DOHH2 (cell line): Measurements from ENCODE around the gene ADAM8.

Source experiments
- H3F3A ChIP-seq: fragments of 200-600 bp; sonication (generic), shearing (Covaris generic); 2 replicates; pipeline ENCODE4 v1.6.0; 2016; ENCODE audit warnings: antibody characterized with exemption, mild to moderate bottlenecking; ENCODE audit not compliant: control insufficient read depth, insufficient read depth
- H3K27ac ChIP-seq: fragments of 200-600 bp; sonication (generic); 2 replicates; pipeline ENCODE4 v1.5.1; 2014; ENCODE audit warnings: low read depth, mild to moderate bottlenecking, low read length, moderate library complexity
- H3K27me3 ChIP-seq: fragments of 200-600 bp; sonication (generic); 2 replicates; pipeline ENCODE4 v1.6.1; 2014; ENCODE audit warnings: mild to moderate bottlenecking, low read length, mixed read lengths; ENCODE audit not compliant: control insufficient read depth
- H3K36me3 ChIP-seq: fragments of 200-600 bp; sonication (generic); 2 replicates; pipeline ENCODE4 v1.6.1; 2014; ENCODE audit warnings: mild to moderate bottlenecking, low read length, moderate library complexity, mixed read lengths; ENCODE audit not compliant: control insufficient read depth
- H3K4me1 ChIP-seq: fragments of 200-600 bp; sonication (generic); 2 replicates; pipeline ENCODE4 v1.6.1; 2014; ENCODE audit warnings: mild to moderate bottlenecking, low read length, mixed read lengths; ENCODE audit not compliant: control insufficient read depth
- H3K4me2 ChIP-seq: fragments of 200-600 bp; sonication (generic); 2 replicates; pipeline ENCODE4 v1.6.0; 2014; ENCODE audit warnings: mild to moderate bottlenecking, low read length, moderate library complexity
- H3K4me3 ChIP-seq: fragments of 200-600 bp; sonication (generic); 2 replicates; pipeline ENCODE4 v1.5.1; 2014; ENCODE audit warnings: mild to moderate bottlenecking, low read length, mixed read lengths
- H3K79me2 ChIP-seq: fragments of 200-600 bp; sonication (generic); 2 replicates; pipeline ENCODE4 v1.6.1; 2014; ENCODE audit warnings: mild to moderate bottlenecking, low read length, mixed read lengths; ENCODE audit not compliant: control insufficient read depth
- H3K9me2 ChIP-seq: fragments of 200-600 bp; sonication (generic); replicated peaks from 2 replicates; pipeline ENCODE4 v1.6.1; 2014; ENCODE audit warnings: mild to moderate bottlenecking, low read length, mixed read lengths; ENCODE audit not compliant: control insufficient read depth
- H3K9me3 ChIP-seq: fragments of 200-600 bp; sonication (generic); 2 replicates; pipeline ENCODE4 v1.6.1; 2014; ENCODE audit warnings: antibody characterized with exemption, low read length, mixed read lengths; ENCODE audit not compliant: control insufficient read depth, insufficient read depth
- H4K20me1 ChIP-seq: fragments of 200-600 bp; sonication (generic); 2 replicates; pipeline ENCODE4 v1.6.0; 2014; ENCODE audit warnings: low read depth, mild to moderate bottlenecking, antibody characterized with exemption, low read length, moderate library complexity; ENCODE audit not compliant: control insufficient read depth, insufficient read depth
- EZH2phosphoT487 ChIP-seq: fragments of 200-600 bp; sonication (generic); IDR thresholded peaks from 2 replicates; pipeline ENCODE4 v1.6.1; 2017; ENCODE audit warnings: borderline replicate concordance, mild to moderate bottlenecking, antibody characterized with exemption, low read length, moderate library complexity, mixed read lengths
- TF ChIP-seq, protein P1 (sequence below): fragments of 200-600 bp; sonication (generic); IDR thresholded peaks from one replicate; pipeline ENCODE4 v1.5.1; 2014; ENCODE audit warnings: antibody characterized with exemption, mild to moderate bottlenecking, low read depth, low read length; ENCODE audit not compliant: poor library complexity, severe bottlenecking

ADAM8 gene

DNA sequence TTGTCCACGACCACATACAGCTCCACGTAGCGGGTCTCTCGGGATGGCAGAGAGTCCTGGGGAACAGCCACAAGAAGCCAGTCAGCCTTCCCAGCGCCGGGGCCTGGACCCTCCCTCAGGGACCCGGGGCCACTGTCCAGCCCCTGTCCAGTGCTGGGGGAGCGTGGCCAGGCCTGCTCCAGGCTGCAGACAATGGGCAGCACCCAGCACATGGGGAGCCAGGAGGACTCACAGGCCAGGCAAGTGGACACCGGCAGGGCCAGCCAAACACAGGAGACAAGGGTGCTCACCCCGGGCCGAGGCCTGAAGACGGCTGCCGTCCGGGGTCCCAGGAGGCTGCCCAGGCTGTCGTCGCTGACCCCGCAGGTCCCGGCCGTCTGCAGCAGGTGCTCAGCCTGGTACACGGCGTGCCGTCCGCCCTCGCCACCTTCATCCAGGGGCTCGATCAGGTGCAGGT lies 3.7 kb downstream of the ADAM8 start:
- Histone ChIP-seq H3K79me2 (no peaks in the 10 kb centered on the region), H3K4me1 (peaks cover 28% of the 10 kb centered on the region), H3F3A (no peaks in the 10 kb centered on the region), H3K9me2 (no peaks in the 10 kb centered on the region), H3K36me3 (no peaks in the 10 kb centered on the region), H4K20me1 (no peaks in the 10 kb centered on the region), H3K4me2 (no peak overlapping the region), H3K27me3 (peaks cover 9% of the 10 kb centered on the region), H3K4me3 (no peak overlapping the region), H3K27ac (no peak overlapping the region), H3K9me3 (no peaks in the 10 kb centered on the region)
- TF ChIP-seq, protein P1, sequence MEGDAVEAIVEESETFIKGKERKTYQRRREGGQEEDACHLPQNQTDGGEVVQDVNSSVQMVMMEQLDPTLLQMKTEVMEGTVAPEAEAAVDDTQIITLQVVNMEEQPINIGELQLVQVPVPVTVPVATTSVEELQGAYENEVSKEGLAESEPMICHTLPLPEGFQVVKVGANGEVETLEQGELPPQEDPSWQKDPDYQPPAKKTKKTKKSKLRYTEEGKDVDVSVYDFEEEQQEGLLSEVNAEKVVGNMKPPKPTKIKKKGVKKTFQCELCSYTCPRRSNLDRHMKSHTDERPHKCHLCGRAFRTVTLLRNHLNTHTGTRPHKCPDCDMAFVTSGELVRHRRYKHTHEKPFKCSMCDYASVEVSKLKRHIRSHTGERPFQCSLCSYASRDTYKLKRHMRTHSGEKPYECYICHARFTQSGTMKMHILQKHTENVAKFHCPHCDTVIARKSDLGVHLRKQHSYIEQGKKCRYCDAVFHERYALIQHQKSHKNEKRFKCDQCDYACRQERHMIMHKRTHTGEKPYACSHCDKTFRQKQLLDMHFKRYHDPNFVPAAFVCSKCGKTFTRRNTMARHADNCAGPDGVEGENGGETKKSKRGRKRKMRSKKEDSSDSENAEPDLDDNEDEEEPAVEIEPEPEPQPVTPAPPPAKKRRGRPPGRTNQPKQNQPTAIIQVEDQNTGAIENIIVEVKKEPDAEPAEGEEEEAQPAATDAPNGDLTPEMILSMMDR, result no peak
- TF ChIP-seq EZH2phosphoT487, result no peak

DNA sequence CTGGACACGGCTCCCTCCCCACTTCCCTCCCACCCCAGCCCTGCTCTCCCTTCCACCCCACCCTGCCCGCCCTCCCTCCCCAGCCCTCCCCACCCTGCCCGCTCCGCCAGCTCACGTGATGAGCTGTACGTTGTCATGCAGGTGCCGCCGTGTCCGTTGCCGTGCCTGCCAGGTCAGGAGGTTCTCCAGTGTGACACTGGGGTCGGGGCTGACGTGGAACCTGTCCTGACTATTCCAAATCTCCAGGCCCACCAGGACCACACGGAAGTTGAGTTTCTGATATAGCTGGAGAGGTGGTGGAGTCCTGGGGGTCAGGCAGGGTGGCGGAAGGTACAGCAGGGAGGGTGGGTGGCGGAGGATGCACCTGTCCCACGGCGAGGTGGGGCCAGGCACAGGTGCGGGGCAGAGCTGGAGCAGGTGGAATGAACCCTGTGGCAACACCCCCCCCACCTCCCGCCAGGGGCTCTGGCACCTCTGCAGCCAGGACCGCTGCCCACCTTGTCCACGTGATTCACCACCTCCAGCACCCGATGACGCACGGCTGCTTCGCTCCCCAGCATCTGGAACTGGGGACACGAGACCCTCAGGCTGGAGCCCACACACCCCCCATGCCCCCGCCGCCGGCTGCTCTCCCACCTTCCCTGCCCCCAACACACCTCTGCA lies 4.2 kb downstream of the ADAM8 start:
- no peaks in the 10 kb centered on the region for H3K9me2 ChIP-seq
- no peaks in the 10 kb centered on the region for H3F3A ChIP-seq
- H3K79me2 ChIP-seq, result no peaks in the 10 kb centered on the region
- no peak overlapping the region for H3K4me2 ChIP-seq
- TF ChIP-seq, protein P1, result no peak
- TF ChIP-seq EZH2phosphoT487, result no peak
- H3K27me3 ChIP-seq, result peaks cover 9% of the 10 kb centered on the region
- H3K36me3 ChIP-seq, result no peaks in the 10 kb centered on the region
- peaks cover 27% of the 10 kb centered on the region for H3K4me1 ChIP-seq
- no peaks in the 10 kb centered on the region for H3K9me3 ChIP-seq
- H3K27ac ChIP-seq, result no peak overlapping the region
- H4K20me1 ChIP-seq, result no peaks in the 10 kb centered on the region
- no peak overlapping the region for H3K4me3 ChIP-seq

DNA sequence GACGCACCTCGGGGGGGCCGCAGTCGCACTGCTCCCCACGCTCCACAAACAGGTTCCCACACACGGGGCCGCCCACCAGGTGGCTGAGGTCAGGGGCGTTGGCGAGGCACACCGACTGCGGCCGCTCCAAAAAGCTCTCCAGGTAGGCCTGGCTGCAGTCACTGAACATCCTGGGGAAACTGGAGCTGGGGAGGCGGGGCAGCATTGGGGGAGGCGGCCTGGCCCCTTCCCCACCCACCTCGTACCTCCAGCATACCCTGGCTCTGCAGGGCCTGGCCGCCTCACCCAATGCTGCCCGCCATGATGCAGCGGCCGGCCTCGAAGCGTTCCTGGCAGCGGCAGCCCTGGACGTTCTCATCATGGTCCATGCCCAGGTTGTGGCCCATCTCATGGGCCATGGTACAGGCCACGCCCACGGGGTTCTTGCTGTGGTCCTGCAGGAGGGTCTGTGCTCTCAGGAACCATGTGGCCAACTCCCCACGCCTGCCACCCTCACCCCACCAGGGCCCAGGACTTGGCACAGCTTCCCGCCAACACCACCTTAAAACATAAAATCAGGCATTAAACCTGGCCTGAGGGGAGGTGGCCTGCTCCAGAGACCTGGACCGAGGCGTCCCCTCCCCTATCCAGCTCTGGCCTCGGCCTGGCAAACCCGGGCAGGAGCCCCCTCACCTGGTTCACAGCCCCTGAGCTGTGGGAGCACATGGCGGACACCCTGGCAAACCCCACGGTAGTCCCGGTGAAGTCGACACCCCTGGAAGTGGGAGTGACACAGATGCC lies 5.0 kb downstream of the ADAM8 start:
- no peak for TF ChIP-seq EZH2phosphoT487
- TF ChIP-seq, protein P1, result no peak
- no peaks in the 10 kb centered on the region for H3K9me2 ChIP-seq
- H3K79me2 ChIP-seq, result no peaks in the 10 kb centered on the region

More for the DNA sequence above, 5.0 kb downstream of the ADAM8 start:
- H3K4me1 ChIP-seq, result peaks cover 22% of the 10 kb centered on the region
- no peaks in the 10 kb centered on the region for H3K9me3 ChIP-seq
- no peaks in the 10 kb centered on the region for H3F3A ChIP-seq
- no peaks in the 10 kb centered on the region for H3K36me3 ChIP-seq
- H3K4me2 ChIP-seq, result no peak overlapping the region
- no peaks in the 10 kb centered on the region for H4K20me1 ChIP-seq
- peaks cover 9% of the 10 kb centered on the region for H3K27me3 ChIP-seq
- no peak overlapping the region for H3K4me3 ChIP-seq
- no peak overlapping the region for H3K27ac ChIP-seq
